AG08395 (cell line): ENCODE measurements around the gene RPTOR.

ENCODE experiments used
- DNase-seq: peaks from one replicate; pipeline ENCODE4 v3.0.0; 2012; ENCODE audit warnings: mixed read lengths, low spot score

Gene RPTOR

GRCh38 chr17:80850109-80850508, 305.5 kb downstream of the RPTOR start:
- DNase-seq, result no peak

- DNase-seq, result no peak
These were observed 306.2 kb downstream of the RPTOR start for GRCh38 chr17:80850817-80851216.

GRCh38 chr17:80851277-80851925, 306.8 kb downstream of the RPTOR start:
- DNase-seq, result no peak

- no peak for DNase-seq
These were observed 307.9 kb downstream of the RPTOR start for GRCh38 chr17:80852476-80853015.

GRCh38 chr17:80853076-80853475, 308.4 kb downstream of the RPTOR start:
- no peak for DNase-seq

GRCh38 chr17:80854220-80854619, 309.6 kb downstream of the RPTOR start:
- no peak for DNase-seq

- DNase-seq, result no peak
These were observed 310.7 kb downstream of the RPTOR start for GRCh38 chr17:80855196-80855947.

GRCh38 chr17:80855948-80856862, 311.6 kb downstream of the RPTOR start:
- peak; percentile 95 for DNase-seq

GRCh38 chr17:80856863-80857755, 312.5 kb downstream of the RPTOR start:
- DNase-seq, result no peak

- DNase-seq, result no peak
These were observed 313.1 kb downstream of the RPTOR start for GRCh38 chr17:80857756-80858171.

- no peak for DNase-seq
These were observed 313.8 kb downstream of the RPTOR start for GRCh38 chr17:80858301-80859001.

GRCh38 chr17:80859002-80859941, 314.6 kb downstream of the RPTOR start:
- DNase-seq, result peak; percentile 86

GRCh38 chr17:80860101-80860671, 315.5 kb downstream of the RPTOR start:
- no peak for DNase-seq

GRCh38 chr17:80860703-80861417, 316.2 kb downstream of the RPTOR start:
- DNase-seq, result no peak

GRCh38 chr17:80861418-80861815, 316.8 kb downstream of the RPTOR start:
- no peak for DNase-seq

GRCh38 chr17:80861892-80862291, 317.3 kb downstream of the RPTOR start:
- peak; percentile 14 for DNase-seq

- no peak for DNase-seq
These were observed 317.9 kb downstream of the RPTOR start for GRCh38 chr17:80862481-80862961.

GRCh38 chr17:80862978-80863377, 318.3 kb downstream of the RPTOR start:
- no peak for DNase-seq
